Neural cell (in vitro differentiated cells): ENCODE results near the gene GRB14. TPM values are rescaled to one million over a fixed set of nuclear protein-coding genes. Genes with fewer than 3 reads are reported as not detected.

Experiments used
- H2AFZ ChIP-seq: fragments of 200-600, 300-800 bp; sonication (generic), shearing (Covaris generic); 2 replicates; pipeline ENCODE4 v1.6.0; 2014; ENCODE audit warnings: low read depth, mild to moderate bottlenecking, antibody characterized with exemption, low read length, moderate library complexity
- H3F3A ChIP-seq: fragments of 200-600 bp; shearing (Covaris generic); 2 replicates; pipeline ENCODE4 v1.6.1; 2016; ENCODE audit warnings: mild to moderate bottlenecking, moderate library complexity, mixed read lengths, antibody characterized with exemption, low read length; ENCODE audit not compliant: insufficient read depth, poor library complexity, severe bottlenecking
- H3K27ac ChIP-seq: fragments of 200-600, 300-800 bp; sonication (generic), shearing (Covaris generic); 2 replicates; pipeline ENCODE4 v1.5.1; 2014; ENCODE audit warnings: mild to moderate bottlenecking, low read length, moderate library complexity
- H3K27me3 ChIP-seq: fragments of 300-800, 200-600 bp; sonication (generic), shearing (Covaris generic); 2 replicates; pipeline ENCODE4 v1.6.0; 2014; ENCODE audit warnings: mild to moderate bottlenecking, low read depth, low read length, moderate library complexity; ENCODE audit not compliant: insufficient read depth
- H3K36me3 ChIP-seq: fragments of 300-800, 200-600 bp; sonication (generic), shearing (Covaris generic); 2 replicates; pipeline ENCODE4 v1.5.1; 2014; ENCODE audit warnings: mild to moderate bottlenecking, antibody characterized with exemption, low read length, moderate library complexity; ENCODE audit not compliant: insufficient read depth
- H3K4me2 ChIP-seq: fragments of 300-800, 200-600 bp; sonication (generic), shearing (Covaris generic); 2 replicates; pipeline ENCODE4 v1.6.0; 2014; ENCODE audit warnings: mild to moderate bottlenecking, low read length
- H3K4me3 ChIP-seq: fragments of 300-800, 200-600 bp; sonication (generic), shearing (Covaris generic); 2 replicates; pipeline ENCODE4 v1.5.1; 2014; ENCODE audit warnings: mild to moderate bottlenecking, low read length, moderate library complexity
- H3K79me2 ChIP-seq: fragments of 200-600 bp; shearing (Covaris generic); replicated peaks from 2 replicates; pipeline ENCODE4 v1.6.0; 2014; ENCODE audit warnings: mild to moderate bottlenecking, low read length, moderate library complexity; ENCODE audit not compliant: insufficient read depth
- H3K9ac ChIP-seq: fragments of 300-800, 200-600 bp; sonication (generic), shearing (Covaris generic); 2 replicates; pipeline ENCODE4 v1.6.1; 2016; ENCODE audit warnings: mild to moderate bottlenecking, low read length, mixed read lengths
- H3K9me2 ChIP-seq: fragments of 200-600 bp; shearing (Covaris generic); 2 replicates; pipeline ENCODE4 v1.6.1; 2016; ENCODE audit warnings: mild to moderate bottlenecking, low read length, mixed read lengths; ENCODE audit not compliant: insufficient read depth
- H3K9me3 ChIP-seq: fragments of 200-600, 300-800 bp; sonication (generic), shearing (Covaris generic); 2 replicates; pipeline ENCODE4 v1.6.1; 2016; ENCODE audit warnings: mild to moderate bottlenecking, mixed run types, low read length, moderate library complexity, mixed read lengths
- H4K20me1 ChIP-seq: fragments of 200-600 bp; shearing (Covaris generic); 2 replicates; pipeline ENCODE4 v1.6.1; 2016; ENCODE audit warnings: mild to moderate bottlenecking, mixed run types; ENCODE audit not compliant: insufficient read depth
- CTCF ChIP-seq: fragments of 450-650 bp; IDR thresholded peaks from 2 replicates; pipeline ENCODE4 v1.5.1; 2014; ENCODE audit warnings: antibody characterized with exemption, mild to moderate bottlenecking, moderate library complexity; ENCODE audit not compliant: poor library complexity, severe bottlenecking
- EP300 ChIP-seq: fragments of 450-650 bp; conservative IDR thresholded peaks from 2 replicates; pipeline ENCODE4 v1.6.1; 2014; ENCODE audit warnings: antibody characterized with exemption, mild to moderate bottlenecking, moderate library complexity; ENCODE audit not compliant: poor library complexity, severe bottlenecking
- EZH2 ChIP-seq: fragments of 200-600, 300-800 bp; shearing (Covaris generic), sonication (generic); IDR thresholded peaks from 2 replicates; pipeline ENCODE4 v1.6.1; 2014; ENCODE audit warnings: antibody characterized with exemption, low read length, borderline replicate concordance, mild to moderate bottlenecking; ENCODE audit not compliant: insufficient read depth, poor library complexity, severe bottlenecking
- MXI1 ChIP-seq: fragments of 450-650 bp; conservative IDR thresholded peaks from 2 replicates; pipeline ENCODE4 v1.6.1; 2014; ENCODE audit warnings: antibody characterized with exemption, mild to moderate bottlenecking; ENCODE audit not compliant: poor library complexity, severe bottlenecking
- POLR2AphosphoS5 ChIP-seq: IDR thresholded peaks from 2 replicates; pipeline ENCODE4 v1.6.1; 2012
- RAD21 ChIP-seq: fragments of 450-650 bp; conservative IDR thresholded peaks from 2 replicates; pipeline ENCODE4 v1.6.1; 2014; ENCODE audit warnings: antibody characterized with exemption, mild to moderate bottlenecking, moderate library complexity
- REST ChIP-seq: IDR thresholded peaks from 2 replicates; pipeline ENCODE4 v1.6.1; 2012; ENCODE audit warnings: borderline replicate concordance
- SMC3 ChIP-seq: fragments of 450-650 bp; conservative IDR thresholded peaks from 2 replicates; pipeline ENCODE4 v1.6.1; 2014; ENCODE audit warnings: antibody characterized with exemption, mild to moderate bottlenecking, moderate library complexity; ENCODE audit not compliant: poor library complexity
- TAF1 ChIP-seq: IDR thresholded peaks from 2 replicates; pipeline ENCODE4 v1.6.1; 2012; ENCODE audit warnings: low read depth
- polyA plus RNA-seq: library from polyadenylated mRNA; depleted of rRNA; stranded (reverse); fragments of >200 nt; gene quantifications from 2 replicates; pipeline ENCODE4 v1.2.3, GENCODE V29; 2014

Gene GRB14
- polyA plus RNA-seq, 1 donor from 2014 or later: 4.5 TPM

DNA sequence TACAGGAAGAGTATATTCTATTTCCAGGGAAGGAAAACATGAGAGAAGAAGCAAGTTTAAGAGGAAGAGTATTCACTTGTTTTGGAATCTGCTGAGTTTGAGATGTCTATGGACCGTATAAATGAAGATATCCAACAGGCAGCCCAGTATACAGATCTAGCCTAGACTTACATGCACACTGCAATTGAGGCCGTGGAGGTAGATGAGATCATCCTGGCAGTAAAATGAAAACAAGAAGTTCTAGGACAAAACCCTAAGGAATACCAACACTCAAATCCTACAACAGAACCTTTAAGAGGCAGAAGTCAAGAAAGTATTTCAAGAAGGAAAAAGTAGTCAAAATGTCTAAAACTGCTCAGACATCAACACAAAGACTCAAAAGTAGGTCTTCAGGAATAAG is 16.0 kb downstream of the GRB14 start:
- Histone ChIP-seq H3K79me2 (no peaks in the 10 kb centered on the region), H3K4me2 (no peak overlapping the region), H4K20me1 (no peaks in the 10 kb centered on the region), H3K9ac (no peak overlapping the region), H3F3A (no peaks in the 10 kb centered on the region), H3K4me3 (no peak overlapping the region), H3K27ac (no peak overlapping the region), H3K36me3 (no peaks in the 10 kb centered on the region), H3K9me2 (no peaks in the 10 kb centered on the region), H3K9me3 (no peaks in the 10 kb centered on the region), H3K27me3 (no peaks in the 10 kb centered on the region), H2AFZ (no peak overlapping the region)
- TF ChIP-seq TAF1 (no peak), EP300 (no peak), RAD21 (no peak), REST (no peak), SMC3 (no peak), CTCF (no peak), EZH2 (no peak), MXI1 (no peak), POLR2AphosphoS5 (no peak)

DNA sequence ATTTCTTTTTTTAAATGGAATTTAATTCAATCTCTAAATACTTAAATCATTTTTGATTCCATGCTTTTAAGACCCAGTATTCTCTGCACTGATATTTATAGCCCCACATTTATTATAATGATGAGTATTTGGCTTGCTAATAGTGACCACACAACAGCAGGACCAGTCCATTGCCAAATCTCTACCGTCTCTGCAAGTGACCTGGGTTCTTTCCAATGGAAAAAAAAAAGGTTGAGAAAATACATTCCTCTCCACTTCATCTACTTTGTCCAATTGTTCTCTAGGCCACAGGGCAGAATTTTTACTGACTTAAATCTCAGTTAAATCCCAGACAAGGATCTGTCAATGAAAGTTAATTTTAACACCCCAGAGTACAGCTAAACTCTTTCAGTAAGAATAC is 20.5 kb downstream of the GRB14 start:
- Histone ChIP-seq H4K20me1 (no peaks in the 10 kb centered on the region), H3K27me3 (no peaks in the 10 kb centered on the region), H3F3A (no peaks in the 10 kb centered on the region), H3K4me2 (no peak overlapping the region), H3K27ac (no peak overlapping the region), H3K4me3 (no peak overlapping the region), H3K9me2 (no peaks in the 10 kb centered on the region), H3K9me3 (no peaks in the 10 kb centered on the region), H3K79me2 (no peaks in the 10 kb centered on the region), H3K9ac (no peak overlapping the region), H3K36me3 (no peaks in the 10 kb centered on the region), H2AFZ (no peak overlapping the region)
- TF ChIP-seq TAF1 (no peak), POLR2AphosphoS5 (no peak), CTCF (no peak), EZH2 (no peak), RAD21 (no peak), EP300 (no peak)
